ENCODE results near the gene IFNL4. TPM values are rescaled to one million over a fixed set of nuclear protein-coding genes. Genes with fewer than 3 reads are reported as not detected.
"Not testable (repeated sequence)": the region's sequence is repeated elsewhere in the genome, so short reads cannot be mapped to it uniquely, and the experiment has no call there.

Gene IFNL4
- total RNA-seq, 4 donors from 2014 or later, result not detected

DNA sequence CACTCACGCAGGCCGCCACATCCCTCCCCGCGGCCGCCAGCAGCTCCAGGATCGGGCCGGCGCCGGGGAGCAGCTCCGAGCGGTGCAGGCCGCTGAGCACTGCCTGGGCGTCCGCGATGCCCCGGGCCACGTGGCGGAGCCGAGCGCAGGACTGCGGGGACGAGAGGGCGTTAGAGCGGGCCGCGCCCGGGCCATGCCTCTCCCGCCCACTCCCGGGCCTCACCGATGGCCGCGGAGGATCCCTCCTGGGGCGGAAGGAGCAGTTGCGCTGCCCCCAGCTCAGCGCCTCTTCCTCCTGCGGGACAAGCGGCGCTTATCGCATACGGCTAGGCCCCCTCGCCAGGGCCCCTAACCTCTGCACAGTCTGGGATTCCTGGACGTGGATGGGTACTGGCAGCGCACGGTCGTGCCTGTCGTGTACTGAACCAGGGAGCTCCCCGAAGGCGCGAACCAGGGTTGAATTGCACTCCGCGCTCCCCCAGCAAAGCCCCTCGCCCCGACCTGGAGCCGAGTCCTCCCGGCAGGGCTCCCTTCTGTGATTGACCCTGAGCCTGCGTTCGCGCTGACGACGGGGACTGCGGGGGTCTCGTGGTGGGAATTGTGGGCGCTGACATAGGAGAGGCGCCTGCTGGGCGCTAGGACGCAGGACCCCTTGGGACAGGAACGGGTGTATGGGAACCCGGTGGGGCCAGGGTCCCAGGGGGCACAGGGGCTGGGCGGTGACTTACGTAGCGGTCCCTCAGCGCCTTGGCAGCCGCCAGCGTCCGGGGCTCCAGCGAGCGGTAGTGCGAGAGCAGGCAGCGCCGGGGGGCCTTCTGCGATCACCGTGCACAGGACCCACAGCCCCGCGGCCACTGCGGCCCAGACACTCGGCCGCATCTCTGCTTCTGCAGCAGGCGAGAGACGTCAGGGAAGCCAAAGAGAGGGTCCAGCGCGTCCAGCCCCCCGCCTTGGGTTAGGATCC lies 673 bp downstream of the IFNL4 start:
- Histone ChIP-seq H3K27me3 (peaks cover 0 to 62% of the 10 kb centered on the region in 2 donors), H3K4me3 (peak overlapping the region in 1 of 4 donors; percentile 7), H3K36me3 (no peaks in the 10 kb centered on the region), H3K4me1 (peaks cover 0 to 14% (median 4%) of the 10 kb centered on the region in 4 donors), H3K27ac (no peak overlapping the region), H3K9me3 (no peaks in the 10 kb centered on the region)
- TF ChIP-seq, protein P1, sequence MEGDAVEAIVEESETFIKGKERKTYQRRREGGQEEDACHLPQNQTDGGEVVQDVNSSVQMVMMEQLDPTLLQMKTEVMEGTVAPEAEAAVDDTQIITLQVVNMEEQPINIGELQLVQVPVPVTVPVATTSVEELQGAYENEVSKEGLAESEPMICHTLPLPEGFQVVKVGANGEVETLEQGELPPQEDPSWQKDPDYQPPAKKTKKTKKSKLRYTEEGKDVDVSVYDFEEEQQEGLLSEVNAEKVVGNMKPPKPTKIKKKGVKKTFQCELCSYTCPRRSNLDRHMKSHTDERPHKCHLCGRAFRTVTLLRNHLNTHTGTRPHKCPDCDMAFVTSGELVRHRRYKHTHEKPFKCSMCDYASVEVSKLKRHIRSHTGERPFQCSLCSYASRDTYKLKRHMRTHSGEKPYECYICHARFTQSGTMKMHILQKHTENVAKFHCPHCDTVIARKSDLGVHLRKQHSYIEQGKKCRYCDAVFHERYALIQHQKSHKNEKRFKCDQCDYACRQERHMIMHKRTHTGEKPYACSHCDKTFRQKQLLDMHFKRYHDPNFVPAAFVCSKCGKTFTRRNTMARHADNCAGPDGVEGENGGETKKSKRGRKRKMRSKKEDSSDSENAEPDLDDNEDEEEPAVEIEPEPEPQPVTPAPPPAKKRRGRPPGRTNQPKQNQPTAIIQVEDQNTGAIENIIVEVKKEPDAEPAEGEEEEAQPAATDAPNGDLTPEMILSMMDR (IDR thresholded peaks at IDR 0.05), result no peak
- TF ChIP-seq POLR2A (IDR thresholded peaks at IDR 0.05) (no peak), EP300 (IDR thresholded peaks at IDR 0.05) (no peak)
- WGBS, 2 donors, result 12 to 38% methylated on average over 28 to 29 of the region's 92 CpGs
- no peak for DNase-seq (ENCODE audit: low spot score in 2 of 2)

DNA sequence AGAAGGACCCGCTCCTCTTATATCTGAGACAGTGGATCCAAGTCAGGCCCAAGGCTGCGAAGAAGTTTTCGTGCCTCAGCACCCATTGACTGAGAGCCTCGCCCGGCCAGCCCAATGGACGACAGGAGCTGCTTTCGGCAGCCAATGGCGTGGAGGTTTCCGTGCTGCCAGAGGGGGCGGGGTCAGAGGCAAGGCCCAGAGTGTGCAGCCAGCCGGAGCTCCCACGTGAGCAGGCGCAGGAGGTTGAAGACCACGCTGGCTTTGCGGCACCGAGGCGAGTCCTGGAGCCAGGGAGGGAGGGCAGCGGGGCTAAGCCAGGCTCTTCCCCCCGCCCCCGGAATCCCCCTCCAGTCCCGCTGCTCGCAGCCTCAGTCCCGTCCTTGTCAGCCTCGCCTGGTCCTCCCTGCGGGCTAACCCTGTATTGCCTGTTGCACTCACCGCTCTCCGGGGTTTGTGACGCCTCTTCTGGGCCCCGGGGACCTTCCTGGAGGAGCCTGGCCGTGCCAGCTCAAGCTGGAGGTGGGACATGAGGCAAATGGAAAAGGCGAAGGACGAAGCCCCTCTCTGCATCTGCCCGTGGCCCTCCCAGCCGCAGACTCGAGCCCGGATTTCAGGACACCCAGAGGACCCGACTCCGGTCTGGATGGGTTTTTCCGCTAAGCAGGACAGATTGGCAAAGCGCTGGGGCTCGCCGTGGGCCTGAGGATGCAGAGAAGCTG lies 1.5 kb downstream of the IFNL4 start:
- no peaks in the 10 kb centered on the region for H3K36me3 ChIP-seq
- H3K27ac ChIP-seq, result no peak overlapping the region
- peaks cover 0 to 14% (median 4%) of the 10 kb centered on the region in 4 donors for H3K4me1 ChIP-seq
- 11 to 13% methylated on average over 23 to 29 of the region's 42 CpGs for WGBS, 2 donors
- H3K27me3 ChIP-seq, result peaks cover 0 to 64% of the 10 kb centered on the region in 2 donors
- H3K4me3 ChIP-seq, result peak overlapping the region in 1 of 4 donors; percentile 7
- no peaks in the 10 kb centered on the region for H3K9me3 ChIP-seq
- TF ChIP-seq POLR2A (IDR thresholded peaks at IDR 0.05) (no peak), EP300 (IDR thresholded peaks at IDR 0.05) (no peak)
- TF ChIP-seq, protein P1 (IDR thresholded peaks at IDR 0.05), result no peak
- no peak for DNase-seq (ENCODE audit: low spot score in 2 of 2)

DNA sequence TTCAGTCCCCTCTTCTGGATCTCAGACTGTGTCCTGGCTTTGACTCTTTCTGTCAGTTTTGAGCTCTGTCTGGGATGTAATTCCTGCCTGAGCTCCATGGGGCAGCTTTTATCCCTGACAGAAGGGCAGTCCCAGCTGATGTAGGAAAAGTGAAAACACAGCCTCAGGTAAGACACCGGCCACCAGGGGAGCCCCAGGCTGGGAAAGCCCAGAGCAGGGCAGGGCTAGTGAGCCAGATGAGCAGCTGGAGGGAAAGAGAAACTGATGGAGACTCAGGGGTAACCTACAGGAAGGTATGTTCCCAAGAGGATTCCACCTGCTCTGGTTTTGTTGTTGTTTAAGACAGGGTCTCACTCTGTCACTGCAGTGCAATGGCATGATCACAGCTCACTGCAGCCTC lies 3.5 kb downstream of the IFNL4 start:
- peaks cover 0 to 14% (median 4%) of the 10 kb centered on the region in 4 donors for H3K4me1 ChIP-seq
- not testable (repeated sequence) for H3K4me3 ChIP-seq; H3K36me3 ChIP-seq; H3K27ac ChIP-seq; DNase-seq (ENCODE audit: low spot score in 2 of 2); H3K9me3 ChIP-seq
- WGBS, 2 donors, result no CpG with 5 or more reads among the region's 1 CpG
- peaks cover 0 to 65% of the 10 kb centered on the region in 2 donors for H3K27me3 ChIP-seq

DNA sequence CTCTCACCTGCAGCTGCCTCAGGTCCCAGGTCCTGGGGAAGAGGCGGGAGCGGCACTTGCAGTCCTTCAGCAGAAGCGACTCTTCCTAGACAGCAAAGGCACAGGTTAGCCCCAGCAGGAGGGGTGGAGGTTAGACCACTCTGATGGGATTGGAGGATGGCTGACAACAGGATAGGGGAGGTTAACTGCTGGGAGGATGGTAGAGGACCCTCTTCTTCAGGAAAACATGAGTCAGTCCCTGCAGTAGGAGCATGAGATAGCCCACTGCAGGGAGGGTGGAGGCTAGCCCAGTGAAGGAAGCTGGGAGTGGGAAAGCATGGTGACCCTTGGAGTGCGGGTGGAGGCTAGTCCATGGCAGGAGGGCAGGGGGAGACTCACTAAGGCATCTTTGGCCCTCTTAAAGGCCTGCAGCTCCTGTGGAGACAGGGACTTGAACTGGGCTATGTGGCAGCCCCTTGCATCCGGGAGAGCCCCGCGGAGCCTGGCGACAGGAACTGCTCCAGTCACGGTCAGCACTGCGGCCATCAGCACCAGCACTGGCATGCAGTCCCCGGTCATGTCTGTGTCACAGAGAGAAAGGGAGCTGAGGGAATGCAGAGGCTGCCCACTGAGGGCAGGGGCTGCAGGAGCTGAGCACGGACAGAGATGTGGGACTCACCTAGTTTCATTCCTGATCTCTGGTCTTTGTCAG lies 4.1 kb downstream of the IFNL4 start, which contains the start of gene IFNL3:
TSS of gene IFNL3 (minus strand) at position 597 of the 691 bp plus-strand sequence. CDS start at position 558, 39 bp downstream.
- H3K27ac ChIP-seq; H3K4me3 ChIP-seq; H3K9me3 ChIP-seq; H3K36me3 ChIP-seq; DNase-seq (ENCODE audit: low spot score in 2 of 2): not testable (repeated sequence)
- 81 to 86% methylated on average over 6 to 8 of the region's 12 CpGs for WGBS, 2 donors
- Histone ChIP-seq H3K4me1 (peaks cover 0 to 14% (median 4%) of the 10 kb centered on the region in 4 donors), H3K27me3 (peaks cover 0 to 59% of the 10 kb centered on the region in 2 donors)

DNA sequence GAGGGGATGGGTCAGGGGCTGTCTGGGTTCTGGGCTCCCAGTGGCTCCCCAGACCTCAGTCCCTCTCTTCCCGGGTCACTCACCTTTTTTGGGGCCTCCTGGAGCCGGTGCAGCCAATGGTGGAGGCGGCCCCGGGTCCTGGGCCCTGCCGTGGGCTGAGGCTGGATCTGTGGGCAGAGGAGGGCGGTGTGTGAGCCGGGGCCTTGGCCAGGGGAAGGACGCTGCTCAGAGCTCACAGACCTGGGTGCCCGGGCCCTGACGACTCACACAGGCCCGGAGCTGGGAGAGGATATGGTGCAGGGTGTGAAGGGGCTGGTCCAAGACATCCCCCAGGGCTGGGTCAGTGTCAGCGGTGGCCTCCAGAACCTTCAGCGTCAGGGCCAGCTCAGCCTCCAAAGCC lies 4.9 kb downstream of the IFNL4 start:
- H3K4me1 ChIP-seq, result peaks cover 0 to 14% (median 4%) of the 10 kb centered on the region in 4 donors
- H3K4me3 ChIP-seq; H3K36me3 ChIP-seq; H3K27ac ChIP-seq; H3K9me3 ChIP-seq; DNase-seq (ENCODE audit: low spot score in 2 of 2): not testable (repeated sequence)
- WGBS, 2 donors, result 77 to 84% methylated on average over 8 to 10 of the region's 13 CpGs
- H3K27me3 ChIP-seq, result peaks cover 0 to 59% of the 10 kb centered on the region in 2 donors

DNA sequence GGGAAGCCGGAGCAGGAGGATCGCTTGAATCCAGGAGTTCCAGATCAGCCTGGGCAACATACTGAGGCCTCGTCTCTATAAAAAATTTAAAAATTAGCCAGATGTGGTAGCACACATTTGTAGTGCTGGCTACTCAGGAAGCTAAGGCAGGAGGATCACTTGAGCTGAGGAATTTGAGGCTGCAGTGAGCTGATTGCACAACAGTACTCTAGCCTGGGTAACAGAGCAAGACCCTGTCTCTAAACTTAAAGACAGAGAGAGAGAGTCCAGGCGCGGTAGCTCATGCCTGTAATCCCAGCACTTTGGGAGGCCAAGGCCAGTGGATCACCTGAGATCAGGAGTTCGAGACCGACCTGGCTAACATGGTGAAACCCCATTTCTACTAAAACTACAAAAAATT lies 8.2 kb downstream of the IFNL4 start:
- Histone ChIP-seq H3K27ac (no peak overlapping the region), H3K36me3 (no peaks in the 10 kb centered on the region), H3K4me1 (peaks cover 0 to 3% (median 0%) of the 10 kb centered on the region in 4 donors), H3K9me3 (no peaks in the 10 kb centered on the region), H3K27me3 (peaks cover 0 to 45% of the 10 kb centered on the region in 2 donors), H3K4me3 (no peak overlapping the region)
- DNase-seq (ENCODE audit: low spot score in 2 of 2), result no peak
- 84 to 91% methylated on average over 7 of the region's 7 CpGs for WGBS, 2 donors
- no peak for TF ChIP-seq EP300 (IDR thresholded peaks at IDR 0.05)
- TF ChIP-seq, protein P1 (IDR thresholded peaks at IDR 0.05), result no peak
- TF ChIP-seq POLR2A (IDR thresholded peaks at IDR 0.05), result no peak

Data from tibial nerve (tissue), 4 donors.